Measurements from ENCODE around the gene DDX11.
"Not testable (repeated sequence)": the region's sequence is repeated elsewhere in the genome, so short reads cannot be mapped to it uniquely, and the experiment has no call there.

DDX11 gene

GRCh38 chr12:31116846-31117202, 43.2 kb downstream of the DDX11 start:
- WGBS, 2 donors (ENCODE audit: extremely low coverage in 2 of 2, insufficient read length in 2 of 2, insufficient replicate concordance in 1 of 2), result no CpG with 5 or more reads among the region's 7 CpGs
- H3K79me1 ChIP-seq (ENCODE audit: low read depth, low read length), result not testable (repeated sequence)
- H3K4me3 ChIP-seq (ENCODE audit: low read length in 2 of 2), result peak overlapping the region in 1 of 2 donors; percentile 50

GRCh38 chr12:31117203-31118011, 43.7 kb downstream of the DDX11 start:
- H3K79me1 ChIP-seq (ENCODE audit: low read depth, low read length), result no peaks in the 10 kb centered on the region
- no peak overlapping the region for H4K91ac ChIP-seq (ENCODE audit: low read depth, low read length, poor library complexity)
- H3K4me1 ChIP-seq (ENCODE audit: control insufficient read depth in 2 of 2, insufficient read depth in 1 of 2, low read depth in 1 of 2, low read length in 2 of 2), result peaks cover 9 to 16% of the 10 kb centered on the region in 2 donors
- peak overlapping the region; percentile 77 for H3K9ac ChIP-seq (ENCODE audit: low read depth, low read length, poor library complexity)
- H3K4ac ChIP-seq (ENCODE audit: low read length), result no peak overlapping the region
- H2BK5ac ChIP-seq (ENCODE audit: low read length), result peak overlapping the region; percentile 66
- peaks cover 3 to 27% (median 22%) of the 10 kb centered on the region in 3 experiments for H3K27me3 ChIP-seq (ENCODE audit: control insufficient read depth in 3 of 3, insufficient read depth in 3 of 3, low read depth in 1 of 3, low read length in 3 of 3)
- no peak overlapping the region for H3K27ac ChIP-seq (replicated peaks; ENCODE audit: low read length)
- peak; percentile 59 for DNase-seq (ENCODE audit: low spot score)
- H2BK15ac ChIP-seq (ENCODE audit: low read length), result peak overlapping the region; percentile 49
- peak overlapping the region; percentile 46 for H2BK12ac ChIP-seq (ENCODE audit: low read length)
- H3K23ac ChIP-seq (ENCODE audit: low read depth, low read length, poor library complexity), result no peak overlapping the region
- H3K14ac ChIP-seq (ENCODE audit: low read length), result no peak overlapping the region
- peak overlapping the region; percentile 50 to 80 for H3K4me3 ChIP-seq (ENCODE audit: low read length in 2 of 2)
- peak overlapping the region; percentile 91 for H3K18ac ChIP-seq (ENCODE audit: low read length)
- no peak overlapping the region for H2BK120ac ChIP-seq (ENCODE audit: low read depth, low read length)
- H3K9me3 ChIP-seq (replicated peaks in 1 of 2; ENCODE audit: control insufficient read depth in 2 of 2, insufficient read depth in 1 of 2, low read depth in 1 of 2, low read length in 2 of 2), result no peaks in the 10 kb centered on the region
- H3K36me3 ChIP-seq (replicated peaks in 1 of 2; ENCODE audit: control insufficient read depth in 2 of 2, insufficient read depth in 2 of 2, low read length in 2 of 2), result no peaks in the 10 kb centered on the region
- H2AK5ac ChIP-seq (ENCODE audit: low read depth, low read length), result no peak overlapping the region
- H3K4me2 ChIP-seq (ENCODE audit: insufficient read depth, low read length, poor library complexity, severe bottlenecking), result peak overlapping the region; percentile 93
- H4K8ac ChIP-seq (ENCODE audit: low read depth, low read length), result no peak overlapping the region
- peak overlapping the region; percentile 95 for H2AFZ ChIP-seq (ENCODE audit: low read length)
- no CpG with 5 or more reads among the region's 45 CpGs for WGBS, 2 donors (ENCODE audit: extremely low coverage in 2 of 2, insufficient read length in 2 of 2, insufficient replicate concordance in 1 of 2)

More at GRCh38 chr12:31116846-31117202, 43.2 kb downstream of the DDX11 start:
- not testable (repeated sequence) for H2AK5ac ChIP-seq (ENCODE audit: low read depth, low read length); H2BK120ac ChIP-seq (ENCODE audit: low read depth, low read length); H3K4ac ChIP-seq (ENCODE audit: low read length); H4K8ac ChIP-seq (ENCODE audit: low read depth, low read length); H3K18ac ChIP-seq (ENCODE audit: low read length); H3K14ac ChIP-seq (ENCODE audit: low read length); H2BK12ac ChIP-seq (ENCODE audit: low read length); H3K23ac ChIP-seq (ENCODE audit: low read depth, low read length, poor library complexity); H2BK15ac ChIP-seq (ENCODE audit: low read length); DNase-seq (ENCODE audit: low spot score); H2BK5ac ChIP-seq (ENCODE audit: low read length); H3K27ac ChIP-seq (replicated peaks; ENCODE audit: low read length); H4K91ac ChIP-seq (ENCODE audit: low read depth, low read length, poor library complexity); H3K9me3 ChIP-seq (replicated peaks in 1 of 2; ENCODE audit: control insufficient read depth in 2 of 2, insufficient read depth in 1 of 2, low read depth in 1 of 2, low read length in 2 of 2); H3K9ac ChIP-seq (ENCODE audit: low read depth, low read length, poor library complexity); H3K36me3 ChIP-seq (replicated peaks in 1 of 2; ENCODE audit: control insufficient read depth in 2 of 2, insufficient read depth in 2 of 2, low read length in 2 of 2)
- Histone ChIP-seq H2AFZ (ENCODE audit: low read length) (peak overlapping the region; percentile 95), H3K27me3 (ENCODE audit: control insufficient read depth in 3 of 3, insufficient read depth in 3 of 3, low read depth in 1 of 3, low read length in 3 of 3) (peaks cover 3 to 27% (median 22%) of the 10 kb centered on the region in 3 experiments), H3K4me1 (ENCODE audit: control insufficient read depth in 2 of 2, insufficient read depth in 1 of 2, low read depth in 1 of 2, low read length in 2 of 2) (peaks cover 9 to 16% of the 10 kb centered on the region in 2 donors), H3K4me2 (ENCODE audit: insufficient read depth, low read length, poor library complexity, severe bottlenecking) (peak overlapping the region; percentile 25)

- Histone ChIP-seq H2BK120ac (ENCODE audit: low read depth, low read length) (no peak overlapping the region), H4K91ac (ENCODE audit: low read depth, low read length, poor library complexity) (no peak overlapping the region), H2AFZ (ENCODE audit: low read length) (peak overlapping the region; percentile 95), H3K18ac (ENCODE audit: low read length) (peak overlapping the region; percentile 95), H3K4me2 (ENCODE audit: insufficient read depth, low read length, poor library complexity, severe bottlenecking) (peak overlapping the region; percentile 93), H3K4me3 (ENCODE audit: low read length in 2 of 2) (peak overlapping the region; percentile 50 to 80), H4K8ac (ENCODE audit: low read depth, low read length) (peak overlapping the region; percentile 17), H3K27ac (replicated peaks; ENCODE audit: low read length) (no peak overlapping the region), H2BK12ac (ENCODE audit: low read length) (peak overlapping the region; percentile 41), H3K4me1 (ENCODE audit: control insufficient read depth in 2 of 2, insufficient read depth in 1 of 2, low read depth in 1 of 2, low read length in 2 of 2) (peaks cover 9 to 16% of the 10 kb centered on the region in 2 donors), H3K14ac (ENCODE audit: low read length) (peak overlapping the region; percentile 21), H2BK5ac (ENCODE audit: low read length) (peak overlapping the region; percentile 66), H3K79me1 (ENCODE audit: low read depth, low read length) (no peaks in the 10 kb centered on the region), H3K4ac (ENCODE audit: low read length) (no peak overlapping the region), H3K36me3 (replicated peaks in 1 of 2; ENCODE audit: control insufficient read depth in 2 of 2, insufficient read depth in 2 of 2, low read length in 2 of 2) (no peaks in the 10 kb centered on the region), H3K23ac (ENCODE audit: low read depth, low read length, poor library complexity) (peak overlapping the region; percentile 55), H2BK15ac (ENCODE audit: low read length) (peak overlapping the region; percentile 98), H3K27me3 (ENCODE audit: control insufficient read depth in 3 of 3, insufficient read depth in 3 of 3, low read depth in 1 of 3, low read length in 3 of 3) (peaks cover 3 to 27% (median 22%) of the 10 kb centered on the region in 3 experiments), H3K9ac (ENCODE audit: low read depth, low read length, poor library complexity) (peak overlapping the region; percentile 88), H2AK5ac (ENCODE audit: low read depth, low read length) (peak overlapping the region; percentile 94), H3K9me3 (replicated peaks in 1 of 2; ENCODE audit: control insufficient read depth in 2 of 2, insufficient read depth in 1 of 2, low read depth in 1 of 2, low read length in 2 of 2) (no peaks in the 10 kb centered on the region)
- DNase-seq (ENCODE audit: low spot score), result peak; percentile 62
- WGBS, 2 donors (ENCODE audit: extremely low coverage in 2 of 2, insufficient read length in 2 of 2, insufficient replicate concordance in 1 of 2), result no CpG with 5 or more reads among the region's 44 CpGs
These were observed 44.9 kb downstream of the DDX11 start for GRCh38 chr12:31118347-31119191.
